WTC11 (cell line): ENCODE measurements around the gene SP7. TPM values are rescaled to one million over a fixed set of nuclear protein-coding genes. Genes with fewer than 3 reads are reported as not detected.
A peak's percentile ranks its signal among the peaks of the same experiment; 100 is the strongest.
"Not testable (repeated sequence)": the region's sequence is repeated elsewhere in the genome, so short reads cannot be mapped to it uniquely, and the experiment has no call there.

Experiments used
- ATAC-seq: fragments of 200-7000 bp; cut with Tn5 transposase; 2 replicates; pipeline ENCODE4 v1.10.0; 2021; ENCODE audit warnings: mild to moderate bottlenecking, moderate library complexity
- CTCF ChIA-PET: fragments of 300-600 bp; sonication (Branson Sonifier 250); formaldehyde crosslinking; loops from one replicate; lab custom pipeline; 2021; ENCODE audit warnings: antibody characterized with exemption; lab: Charles Lee
- POLR2A ChIA-PET: fragments of 350-600 bp; sonication (Branson Sonifier 250); formaldehyde crosslinking; loops from one replicate; lab custom pipeline; 2021; ENCODE audit warnings: antibody characterized with exemption; lab: Charles Lee
- DNase-seq: peaks from one replicate; pipeline ENCODE4 v3.0.0; 2021; ENCODE audit warnings: low spot score
- H3K27ac Mint-ChIP-seq: 2 replicates; pipeline ENCODE4 v1.8.0; 2021; ENCODE audit warnings: mixed read lengths
- H3K27me3 Mint-ChIP-seq: 2 replicates; pipeline ENCODE4 v1.8.0; 2021; ENCODE audit warnings: low read depth, mild to moderate bottlenecking, moderate library complexity, mixed read lengths
- H3K36me3 Mint-ChIP-seq: 2 replicates; pipeline ENCODE4 v1.8.0; 2021; ENCODE audit warnings: mixed read lengths
- H3K4me1 Mint-ChIP-seq: 2 replicates; pipeline ENCODE4 v1.8.0; 2022; ENCODE audit warnings: mixed read lengths
- H3K4me3 Mint-ChIP-seq: 2 replicates; pipeline ENCODE4 v1.8.0; 2021; ENCODE audit warnings: mild to moderate bottlenecking, moderate library complexity, mixed read lengths
- H3K9me3 Mint-ChIP-seq: 2 replicates; pipeline ENCODE4 v1.8.0; 2021; ENCODE audit warnings: mixed read lengths
- AR ChIP-seq: fragments of 250-450 bp; sonication (Bioruptor Pico); IDR thresholded peaks from 2 replicates; pipeline ENCODE4 v1.9.0; 2021; ENCODE audit warnings: mild to moderate bottlenecking
- CBFB ChIP-seq: sonication (generic); formaldehyde crosslinking; IDR thresholded peaks from 2 replicates; pipeline ENCODE4 v1.8.1; 2022; ENCODE audit warnings: mild to moderate bottlenecking, low read depth, missing genetic modification reagents
- EMX1 ChIP-seq: fragments of 250-450 bp; sonication (Bioruptor Pico); IDR thresholded peaks from 2 replicates; pipeline ENCODE4 v1.8.0; 2021; ENCODE audit warnings: mild to moderate bottlenecking
- FOXK1 ChIP-seq: sonication (generic); formaldehyde crosslinking; IDR thresholded peaks from 2 replicates; pipeline ENCODE4 v1.8.0; 2022; ENCODE audit warnings: mild to moderate bottlenecking, moderate library complexity, missing genetic modification reagents
- FOXP1 ChIP-seq: sonication (generic); formaldehyde crosslinking; IDR thresholded peaks from 2 replicates; pipeline ENCODE4 v1.8.0; 2022; ENCODE audit warnings: missing genetic modification reagents, mild to moderate bottlenecking, moderate library complexity, borderline replicate concordance
- GRHL2 ChIP-seq: fragments of 250-450 bp; sonication (Bioruptor Pico); IDR thresholded peaks from 2 replicates; pipeline ENCODE4 v1.8.0; 2022; ENCODE audit warnings: mild to moderate bottlenecking, moderate library complexity; ENCODE audit not compliant: insufficient replicate concordance, severe bottlenecking
- HMGA2 ChIP-seq: fragments of 250-450 bp; sonication (Bioruptor Pico); IDR thresholded peaks from 2 replicates; pipeline ENCODE4 v1.4.0; 2021; ENCODE audit warnings: mild to moderate bottlenecking, moderate library complexity
- JUN ChIP-seq: sonication (generic); formaldehyde crosslinking; IDR thresholded peaks from 2 replicates; pipeline ENCODE4 v1.8.0; 2023; ENCODE audit warnings: mild to moderate bottlenecking, missing genetic modification reagents
- KAT7 ChIP-seq: sonication (generic); formaldehyde crosslinking; IDR thresholded peaks from 2 replicates; pipeline ENCODE4 v1.8.1; 2023; ENCODE audit warnings: missing genetic modification reagents, mild to moderate bottlenecking, borderline replicate concordance
- MAX ChIP-seq: sonication (generic); formaldehyde crosslinking; IDR thresholded peaks from 2 replicates; pipeline ENCODE4 v1.8.0; 2022; ENCODE audit warnings: mild to moderate bottlenecking, missing genetic modification reagents
- MLX ChIP-seq: sonication (generic); formaldehyde crosslinking; IDR thresholded peaks from 2 replicates; pipeline ENCODE4 v1.8.1; 2023; ENCODE audit warnings: mild to moderate bottlenecking, missing genetic modification reagents, moderate library complexity
- NFATC4 ChIP-seq: fragments of 250-450 bp; sonication (Bioruptor Pico); IDR thresholded peaks from 2 replicates; pipeline ENCODE4 v1.9.0; 2021; ENCODE audit warnings: mild to moderate bottlenecking
- NR3C1 ChIP-seq: sonication (generic); formaldehyde crosslinking; conservative IDR thresholded peaks from 2 replicates; pipeline ENCODE4 v1.8.1; 2023; ENCODE audit warnings: low read depth, mild to moderate bottlenecking, missing genetic modification reagents
- RORB ChIP-seq: fragments of 250-450 bp; sonication (Bioruptor Pico); IDR thresholded peaks from 2 replicates; pipeline ENCODE4 v1.9.0; 2021; ENCODE audit warnings: mild to moderate bottlenecking
- SOX15 ChIP-seq: fragments of 250-450 bp; sonication (Bioruptor Pico); IDR thresholded peaks from 2 replicates; pipeline ENCODE4 v1.9.0; 2021; ENCODE audit warnings: mild to moderate bottlenecking
- TEAD1 ChIP-seq: sonication (generic); formaldehyde crosslinking; IDR thresholded peaks from 2 replicates; pipeline ENCODE4 v1.8.0; 2022; ENCODE audit warnings: mild to moderate bottlenecking, missing genetic modification reagents
- ZBTB21 ChIP-seq: sonication (generic); formaldehyde crosslinking; IDR thresholded peaks from 2 replicates; pipeline ENCODE4 v1.8.1; 2023; ENCODE audit warnings: mild to moderate bottlenecking, missing genetic modification reagents, borderline replicate concordance
- ZNF121 ChIP-seq: sonication (generic); formaldehyde crosslinking; IDR thresholded peaks from 2 replicates; pipeline ENCODE4 v1.8.0; 2023; ENCODE audit warnings: missing genetic modification reagents
- ZNF232 ChIP-seq: sonication (generic); formaldehyde crosslinking; IDR thresholded peaks from 2 replicates; pipeline ENCODE4 v1.8.0; 2022; ENCODE audit warnings: mild to moderate bottlenecking, missing genetic modification reagents
- ZNF423 ChIP-seq: fragments of 250-450 bp; sonication (Bioruptor Pico); IDR thresholded peaks from 2 replicates; pipeline ENCODE4 v2.1.2; 2022; ENCODE audit warnings: mild to moderate bottlenecking, moderate library complexity
- ZNF532 ChIP-seq: fragments of 250-450 bp; sonication (Bioruptor Pico); IDR thresholded peaks from 2 replicates; pipeline ENCODE4 v1.9.0; 2021; ENCODE audit warnings: mild to moderate bottlenecking, borderline replicate concordance
- ZNF671 ChIP-seq: fragments of 250-450 bp; sonication (Bioruptor Pico); IDR thresholded peaks from 2 replicates; pipeline ENCODE4 v1.8.0; 2021; ENCODE audit warnings: mild to moderate bottlenecking
- total RNA-seq: library from RNA; stranded (reverse); gene quantifications from 3 replicates; pipeline ENCODE4 v1.2.3, GENCODE V29; 2021

Gene SP7
- total RNA-seq, 1 experiment from 2014 or later = 0.09 TPM

GRCh38 chr12:53332339-53332738 is 3.8 kb downstream of the SP7 start:
- ATAC-seq, H3K9me3 Mint-ChIP-seq, H3K27ac Mint-ChIP-seq, DNase-seq, H3K4me3 Mint-ChIP-seq, H3K36me3 Mint-ChIP-seq, POLR2A ChIA-PET: not testable (repeated sequence)
- CTCF ChIA-PET = interaction anchor here (0.5 to 2.6 kb wide), 3 partner anchors 11 to 150 kb away, joined by 3 to 15 read pairs (median 4); partner anchors contain the start of gene AAAS
- Mint-ChIP-seq H3K27me3 (peaks cover 61% of the 10 kb centered on the region), H3K4me1 (peaks cover 11% of the 10 kb centered on the region)
- TF ChIP-seq ZNF121 (CRISPR knock-in tag) = peak; percentile 86; the same call in 1 of the 2 replicates

GRCh38 chr12:53330671-53331070 is 5.5 kb downstream of the SP7 start:
- TF ChIP-seq MAX (CRISPR knock-in tag) (no peak), ZBTB21 (CRISPR knock-in tag) (no peak), NFATC4 (CRISPR knock-in tag) (no peak), FOXK1 (CRISPR knock-in tag) (no peak), NR3C1 (CRISPR knock-in tag) (no peak), KAT7 (no peak), TEAD1 (CRISPR knock-in tag) (no peak), ZNF532 (CRISPR knock-in tag) (no peak), CBFB (CRISPR knock-in tag) (no peak)
- DNase-seq (no peak), ATAC-seq (no peak)
- POLR2A ChIA-PET = no interaction called here
- no peak overlapping the region for H3K4me3 Mint-ChIP-seq
- CTCF ChIA-PET = interaction anchor here (1.7 to 2.1 kb wide), 2 partner anchors 9 to 133 kb away, joined by 7 to 10 read pairs; partner anchors contain the start of gene AAAS
- H3K9me3 Mint-ChIP-seq = no peaks in the 10 kb centered on the region
- peaks cover 66% of the 10 kb centered on the region for H3K27me3 Mint-ChIP-seq
- peaks cover 10% of the 10 kb centered on the region for H3K4me1 Mint-ChIP-seq
- no peak overlapping the region for H3K27ac Mint-ChIP-seq
- H3K36me3 Mint-ChIP-seq = no peaks in the 10 kb centered on the region

GRCh38 chr12:53328043-53328435 is 8.1 kb downstream of the SP7 start:
- Mint-ChIP-seq H3K36me3 (no peaks in the 10 kb centered on the region), H3K9me3 (no peaks in the 10 kb centered on the region), H3K4me1 (peaks cover 21% of the 10 kb centered on the region), H3K27me3 (peaks cover 74% of the 10 kb centered on the region), H3K27ac (no peak overlapping the region), H3K4me3 (no peak overlapping the region)
- ATAC-seq (peak; percentile 72), DNase-seq (peak; percentile 70)
- ChIA-PET POLR2A (interaction anchor here (1.0 kb wide), 1 partner anchor 33 kb away, joined by 3 read pairs; the partner anchor contains the start of gene PFDN5), CTCF (interaction anchor here (0.7 to 9.5 kb wide), 19 partner anchors 8 to 184 kb away, joined by 3 to 148 read pairs (median 4); partner anchors contain the start of genes NPFF, PRR13, SP7 and TARBP2)
- TF ChIP-seq EMX1 (CRISPR knock-in tag) = no peak
- 0 out of 2 replicates have a peak, but pooled peaks have one; percentile 30 for TF ChIP-seq FOXP1 (CRISPR knock-in tag)
- TF ChIP-seq ZNF671 (CRISPR knock-in tag) = no peak

GRCh38 chr12:53327435-53328042 is 8.6 kb downstream of the SP7 start:
- no peak overlapping the region for H3K4me3 Mint-ChIP-seq
- H3K36me3 Mint-ChIP-seq = no peaks in the 10 kb centered on the region
- POLR2A ChIA-PET = interaction anchor here (1.0 kb wide), 1 partner anchor 32 kb away, joined by 3 read pairs; the partner anchor contains the start of gene PFDN5
- CTCF ChIA-PET = interaction anchor here (0.7 to 9.5 kb wide), 18 partner anchors 8 to 184 kb away, joined by 3 to 148 read pairs (median 4); partner anchors contain the start of genes NPFF, PRR13, SP7 and TARBP2
- peaks cover 21% of the 10 kb centered on the region for H3K4me1 Mint-ChIP-seq
- peaks cover 79% of the 10 kb centered on the region for H3K27me3 Mint-ChIP-seq
- H3K9me3 Mint-ChIP-seq = no peaks in the 10 kb centered on the region
- DNase-seq = no peak
- ATAC-seq = no peak
- no peak overlapping the region for H3K27ac Mint-ChIP-seq
- TF ChIP-seq TEAD1 (CRISPR knock-in tag) = no peak
- TF ChIP-seq SOX15 (CRISPR knock-in tag) = no peak
- no peak for TF ChIP-seq JUN (CRISPR knock-in tag)
- no peak for TF ChIP-seq ZNF423 (CRISPR knock-in tag)
- no peak for TF ChIP-seq AR
- no peak for TF ChIP-seq HMGA2 (CRISPR knock-in tag)
- TF ChIP-seq GRHL2 (CRISPR knock-in tag) = no peak
- TF ChIP-seq ZNF232 (CRISPR knock-in tag) = no peak
- TF ChIP-seq MLX (CRISPR knock-in tag) = no peak
- TF ChIP-seq RORB = no peak
